ENCODE data around the gene SLCO2A1.

Gene SLCO2A1

DNA sequence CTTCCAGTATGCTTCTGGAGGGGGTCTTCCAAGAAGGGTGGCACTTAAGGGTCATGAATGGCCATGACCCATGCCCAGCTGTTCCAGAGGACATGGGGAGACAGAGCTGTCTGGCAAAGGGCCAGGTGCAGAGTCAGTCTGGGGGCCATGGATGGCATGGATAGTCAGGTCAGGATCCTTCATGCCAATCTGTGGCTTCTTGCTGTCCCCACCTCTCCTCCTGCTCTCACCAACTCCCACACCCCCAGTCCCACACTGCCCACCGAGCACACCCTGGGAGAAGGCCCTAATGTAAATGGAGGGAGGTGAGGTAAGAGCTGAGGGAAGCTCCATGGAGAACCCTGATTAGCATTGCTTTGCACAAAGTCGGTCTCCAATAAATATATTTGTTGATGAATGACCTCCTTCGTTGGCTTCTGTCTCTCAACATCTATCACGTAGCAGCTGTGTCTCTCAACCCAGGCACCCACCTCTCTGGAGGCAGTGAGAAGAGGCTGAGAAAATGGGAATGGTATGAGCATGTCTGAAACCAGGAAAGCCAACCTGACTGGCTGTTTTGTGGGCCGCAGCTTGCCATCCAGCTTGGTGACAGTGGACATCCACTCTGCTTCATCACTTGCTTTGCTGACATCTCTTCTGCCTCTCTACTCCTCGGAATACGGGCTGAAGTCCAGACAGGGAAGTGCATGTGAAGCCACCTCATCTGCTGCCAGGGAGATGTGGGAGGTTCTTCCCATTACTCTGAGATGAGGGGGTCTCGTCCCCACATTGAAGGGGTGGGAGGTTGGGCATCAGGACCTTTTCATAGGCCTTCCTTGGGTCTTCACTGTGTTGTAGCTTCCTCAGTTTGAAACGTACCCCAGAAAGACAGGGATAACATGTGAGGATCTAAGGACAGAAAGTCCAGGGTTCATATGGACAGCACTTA, 96.4 kb downstream of the SLCO2A1 start:
- DNase-seq (ENCODE audit: low spot score) = no peak

DNA sequence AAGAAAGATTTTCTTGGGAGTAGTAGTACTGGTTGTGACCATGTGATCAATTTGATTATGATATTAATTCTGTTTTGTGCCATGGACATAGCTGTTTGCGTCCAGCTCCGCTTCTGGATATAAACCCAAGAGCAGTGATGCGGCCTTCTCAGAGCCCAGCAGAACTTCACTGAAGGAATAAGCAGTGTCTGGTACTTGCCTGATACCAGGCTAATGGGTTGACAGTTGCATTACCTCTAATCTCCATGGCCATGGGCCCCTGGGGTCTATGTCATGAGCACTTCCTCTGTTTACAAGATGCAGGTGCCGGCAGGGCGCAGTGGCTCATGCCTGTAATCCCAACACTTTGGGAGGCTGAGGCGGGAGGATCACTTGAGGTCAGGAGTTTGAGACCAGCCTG, 97.7 kb downstream of the SLCO2A1 start:
- DNase-seq (ENCODE audit: low spot score) = no peak

- DNase-seq (ENCODE audit: low spot score) = no peak
Measured at GRCh38 chr3:133931084-133931483, 98.6 kb downstream of the SLCO2A1 start.

DNA sequence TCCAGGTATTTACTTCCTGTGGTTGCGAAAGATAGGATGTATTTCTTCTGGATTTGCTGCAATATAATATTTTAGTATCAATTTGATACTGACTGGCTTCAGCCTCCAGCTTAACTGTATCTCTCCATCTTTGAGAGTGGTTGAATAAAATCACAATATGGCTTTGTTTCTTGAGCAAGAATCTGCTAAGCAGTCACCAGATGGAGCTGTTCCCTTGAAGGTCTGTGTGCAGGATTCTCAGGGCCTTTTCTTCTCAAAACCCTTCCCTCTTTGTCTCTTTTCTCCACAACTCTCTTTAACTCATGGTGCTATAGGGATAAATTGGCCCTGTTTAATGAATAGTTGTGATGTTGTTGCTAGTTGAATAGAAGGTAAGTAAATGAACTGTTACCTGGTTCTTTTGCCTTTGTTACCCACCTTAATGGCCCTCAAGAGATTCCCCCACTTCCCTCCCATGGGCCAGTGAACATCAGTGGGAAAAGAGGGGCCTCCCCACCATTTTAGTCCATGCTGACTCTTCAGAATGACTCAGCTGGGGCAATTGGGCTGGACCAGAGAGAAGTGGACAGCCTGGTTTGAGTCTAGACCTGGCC, 99.3 kb downstream of the SLCO2A1 start:
- peak; percentile 72 for DNase-seq (ENCODE audit: low spot score)

GRCh38 chr3:133928903-133929607, 100.7 kb downstream of the SLCO2A1 start:
- no peak for DNase-seq (ENCODE audit: low spot score)

- DNase-seq (ENCODE audit: low spot score) = no peak
Measured at GRCh38 chr3:133928136-133928893, 101.4 kb downstream of the SLCO2A1 start.

GRCh38 chr3:133927540-133928066, 102.1 kb downstream of the SLCO2A1 start:
- peak; percentile 78 for DNase-seq (ENCODE audit: low spot score)

GRCh38 chr3:133926736-133927539, 102.8 kb downstream of the SLCO2A1 start:
- no peak for DNase-seq (ENCODE audit: low spot score)

GRCh38 chr3:133925960-133926735, 103.6 kb downstream of the SLCO2A1 start:
- no peak for DNase-seq (ENCODE audit: low spot score)

GRCh38 chr3:133924041-133924440, 105.7 kb downstream of the SLCO2A1 start:
- no peak for DNase-seq (ENCODE audit: low spot score)

DNA sequence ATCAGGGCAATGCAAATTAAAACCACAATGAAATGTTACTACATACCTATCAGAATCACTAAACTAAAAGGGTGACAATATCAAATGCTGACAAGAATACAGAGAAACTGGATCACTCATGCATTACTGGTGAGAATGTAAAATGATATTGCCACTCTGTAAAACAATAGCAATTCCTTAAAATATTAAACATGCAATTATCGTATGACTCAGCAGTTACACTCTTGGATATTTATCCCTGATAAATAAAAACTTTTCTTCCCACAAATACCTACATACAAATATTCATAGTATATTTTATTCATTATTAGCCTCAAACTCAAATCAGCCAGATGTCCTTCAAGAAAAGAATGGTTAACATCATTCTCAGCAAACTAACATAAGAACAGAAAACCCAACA, 108.1 kb downstream of the SLCO2A1 start:
- no peak for DNase-seq (ENCODE audit: low spot score)

GRCh38 chr3:133917144-133917543, 112.6 kb downstream of the SLCO2A1 start:
- DNase-seq (ENCODE audit: low spot score) = no peak

DNA sequence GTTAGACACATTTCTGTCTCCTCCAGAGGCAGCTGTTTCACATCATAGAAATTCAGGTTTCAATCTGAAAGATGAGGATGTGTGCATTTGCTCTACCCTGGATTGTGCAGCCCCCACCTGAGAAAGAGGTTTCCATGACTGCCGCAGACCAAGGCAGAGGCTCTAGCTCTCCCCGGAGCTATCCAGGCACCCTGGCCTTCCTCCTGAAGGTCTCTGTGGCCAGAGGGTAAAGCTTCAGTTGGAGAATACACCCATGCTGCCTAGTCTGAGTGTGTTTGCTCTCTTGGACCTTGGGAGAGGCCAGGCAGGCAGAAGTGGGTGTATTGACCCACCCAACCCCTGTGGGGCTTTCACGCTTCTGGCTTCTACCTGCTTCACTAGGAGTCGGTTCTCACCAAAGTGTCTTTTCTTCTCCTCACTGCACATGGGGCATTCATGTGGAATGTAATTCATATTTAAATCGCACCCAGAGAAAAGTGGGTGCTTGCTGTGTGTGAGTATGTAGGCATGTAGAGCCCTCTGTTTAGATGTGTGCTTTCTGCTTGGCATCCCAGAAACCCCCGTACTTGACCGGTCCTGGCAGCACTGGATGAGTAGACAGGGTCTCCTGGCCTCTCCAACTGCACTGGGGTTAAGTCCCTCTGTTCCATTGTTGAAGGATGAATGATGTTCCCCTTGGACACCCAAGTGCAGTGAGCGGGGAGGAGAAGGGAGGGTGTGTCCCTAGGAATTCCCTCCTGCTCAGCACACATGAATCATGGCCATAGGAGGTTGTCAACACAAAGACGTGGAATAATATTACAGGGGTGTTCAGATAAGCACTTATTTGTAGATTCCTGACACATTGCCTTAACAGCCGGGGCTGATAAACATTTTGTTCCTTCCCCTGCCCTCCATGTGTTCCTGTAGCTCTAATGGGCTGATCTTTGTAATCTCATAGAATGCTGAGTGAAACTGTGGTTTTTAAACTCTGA, 113.8 kb downstream of the SLCO2A1 start:
- DNase-seq (ENCODE audit: low spot score) = no peak

- no peak for DNase-seq (ENCODE audit: low spot score)
Measured at GRCh38 chr3:133914839-133915600, 114.7 kb downstream of the SLCO2A1 start.

DNA sequence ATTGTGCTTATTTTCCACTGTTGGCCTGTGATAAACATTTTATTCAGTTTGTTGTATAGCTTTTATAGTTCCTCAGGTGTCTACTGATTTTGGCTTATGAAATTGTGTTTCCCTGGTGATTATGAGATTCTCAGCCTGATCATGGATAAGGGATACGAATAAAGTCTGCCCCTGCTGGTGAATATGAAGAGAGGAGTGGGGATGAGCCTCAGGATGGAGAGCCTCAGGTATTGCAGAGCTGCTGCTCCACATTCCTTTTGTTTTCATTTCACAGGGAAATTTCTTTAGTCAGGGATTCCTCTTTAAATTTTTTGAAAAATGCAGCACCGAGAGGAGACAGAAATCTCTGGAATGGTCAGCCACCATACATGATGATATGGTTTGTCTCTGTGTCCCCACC, 119.3 kb downstream of the SLCO2A1 start:
- DNase-seq (ENCODE audit: low spot score) = no peak

GRCh38 chr3:133905376-133905775, 124.3 kb downstream of the SLCO2A1 start:
- no peak for DNase-seq (ENCODE audit: low spot score)

DNA sequence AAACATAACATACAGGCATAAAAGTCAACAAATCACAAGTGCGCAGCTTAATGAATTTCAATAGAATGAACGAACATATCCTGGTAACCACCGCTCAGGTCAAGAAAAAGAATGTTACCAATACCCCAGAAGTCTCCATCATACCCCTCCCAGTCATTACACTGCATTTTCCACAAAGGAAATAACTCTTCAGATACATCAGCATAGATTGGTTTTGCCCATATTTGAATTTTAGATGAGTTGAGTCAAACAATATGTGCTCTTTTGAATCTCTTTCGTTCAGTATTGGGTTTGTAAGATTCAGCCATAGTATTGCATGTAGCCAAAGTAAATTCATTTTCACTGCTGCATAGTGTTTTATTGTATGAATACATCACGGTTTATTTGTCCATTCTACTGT, 127.9 kb downstream of the SLCO2A1 start:
- DNase-seq (ENCODE audit: low spot score) = no peak

- DNase-seq (ENCODE audit: low spot score) = no peak
Measured at GRCh38 chr3:133901083-133901482, 128.6 kb downstream of the SLCO2A1 start.

Measured in AG08395 (cell line).